ENCODE measurements around the gene MDM1. TPM values are rescaled to one million over a fixed set of nuclear protein-coding genes. Genes with fewer than 3 reads are reported as not detected.

MDM1 gene
- total RNA-seq, 2 donors from 2014 or later = 7.7 to 12.0 TPM

DNA sequence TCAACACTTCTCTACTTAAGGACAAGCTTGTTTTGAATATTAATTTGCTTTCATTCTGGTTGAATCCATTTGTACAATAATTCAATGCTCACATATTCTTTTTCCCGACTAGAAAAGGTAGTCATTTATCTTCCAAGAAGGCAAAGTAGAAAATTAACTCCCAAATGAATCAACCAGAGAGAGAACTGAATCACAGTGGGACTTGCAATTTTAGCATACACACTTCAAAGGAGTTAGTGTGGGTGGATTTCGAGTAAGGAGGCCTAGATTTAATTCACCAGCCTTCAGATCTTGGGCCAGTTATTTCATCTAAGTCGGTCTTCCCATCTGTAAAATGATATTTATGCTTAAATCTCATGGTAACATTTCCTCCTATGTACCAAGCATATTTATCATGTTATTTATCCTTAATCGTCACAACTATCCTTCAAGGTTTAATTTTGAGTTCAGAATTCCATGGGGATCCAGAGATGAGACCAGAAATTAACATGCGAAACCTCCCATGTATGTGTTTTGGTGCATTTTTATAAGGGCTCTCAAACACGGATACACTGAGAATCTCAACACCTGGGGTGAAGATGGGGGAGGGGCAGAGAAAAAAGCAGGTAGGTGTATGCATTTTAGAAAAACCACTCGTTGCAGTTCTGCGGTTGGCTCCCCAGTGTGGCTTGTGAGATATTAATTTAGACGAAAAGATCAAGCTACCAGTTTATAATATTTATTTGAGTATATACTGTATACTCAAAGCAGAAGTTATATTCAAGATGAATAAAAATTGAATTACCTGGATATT lies 39.8 kb downstream of the MDM1 start:
- Histone ChIP-seq H3K9me3 (no peaks in the 10 kb centered on the region), H3K27me3 (no peaks in the 10 kb centered on the region), H3K9ac (ENCODE audit: low read depth in 2 of 2, low read length in 2 of 2) (no peak overlapping the region), H3K4me1 (no peaks in the 10 kb centered on the region), H3K4me3 (no peak overlapping the region), H3K36me3 (no peaks in the 10 kb centered on the region), H3K27ac (no peak overlapping the region)
- no peak for DNase-seq
- intact Hi-C loops (cut with DNase I) = no loop called here
- TF ChIP-seq, protein P1, sequence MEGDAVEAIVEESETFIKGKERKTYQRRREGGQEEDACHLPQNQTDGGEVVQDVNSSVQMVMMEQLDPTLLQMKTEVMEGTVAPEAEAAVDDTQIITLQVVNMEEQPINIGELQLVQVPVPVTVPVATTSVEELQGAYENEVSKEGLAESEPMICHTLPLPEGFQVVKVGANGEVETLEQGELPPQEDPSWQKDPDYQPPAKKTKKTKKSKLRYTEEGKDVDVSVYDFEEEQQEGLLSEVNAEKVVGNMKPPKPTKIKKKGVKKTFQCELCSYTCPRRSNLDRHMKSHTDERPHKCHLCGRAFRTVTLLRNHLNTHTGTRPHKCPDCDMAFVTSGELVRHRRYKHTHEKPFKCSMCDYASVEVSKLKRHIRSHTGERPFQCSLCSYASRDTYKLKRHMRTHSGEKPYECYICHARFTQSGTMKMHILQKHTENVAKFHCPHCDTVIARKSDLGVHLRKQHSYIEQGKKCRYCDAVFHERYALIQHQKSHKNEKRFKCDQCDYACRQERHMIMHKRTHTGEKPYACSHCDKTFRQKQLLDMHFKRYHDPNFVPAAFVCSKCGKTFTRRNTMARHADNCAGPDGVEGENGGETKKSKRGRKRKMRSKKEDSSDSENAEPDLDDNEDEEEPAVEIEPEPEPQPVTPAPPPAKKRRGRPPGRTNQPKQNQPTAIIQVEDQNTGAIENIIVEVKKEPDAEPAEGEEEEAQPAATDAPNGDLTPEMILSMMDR (IDR thresholded peaks at IDR 0.05) = no peak

DNA sequence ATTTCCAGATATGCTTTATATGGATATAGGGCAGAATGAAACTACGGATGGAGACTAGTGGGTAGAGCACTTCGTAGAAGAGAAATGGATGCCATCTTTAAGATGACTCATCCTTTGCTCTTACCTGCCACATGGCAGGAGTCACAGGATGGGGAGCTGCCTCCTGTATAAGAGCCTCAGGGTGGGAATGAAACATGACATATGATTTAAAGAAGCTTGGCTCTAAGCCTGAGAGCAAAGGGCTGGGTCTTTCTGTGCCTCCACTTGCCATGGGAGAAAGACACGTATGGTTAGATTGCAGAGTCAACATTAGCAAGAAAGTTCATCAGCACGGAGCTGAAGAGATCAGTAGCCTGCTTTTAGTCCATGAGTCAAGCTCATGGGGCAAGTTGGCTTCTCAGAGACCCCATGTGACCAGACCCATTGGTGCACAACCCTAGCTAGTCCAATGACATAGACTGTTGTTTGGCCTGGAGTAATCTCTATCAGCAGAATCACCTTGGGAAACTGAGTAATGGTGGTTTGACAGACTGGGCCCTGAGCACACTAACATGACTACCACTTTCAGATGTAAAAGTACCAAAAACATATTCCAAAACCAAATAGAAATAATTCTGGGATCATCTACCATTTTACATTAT lies 40.6 kb downstream of the MDM1 start:
- H3K9me3 ChIP-seq = no peaks in the 10 kb centered on the region
- H3K27ac ChIP-seq = no peak overlapping the region
- TF ChIP-seq, protein P1 (IDR thresholded peaks at IDR 0.05) = no peak
- no peak overlapping the region for H3K9ac ChIP-seq (ENCODE audit: low read depth in 2 of 2, low read length in 2 of 2)
- DNase-seq = no peak
- H3K27me3 ChIP-seq = no peaks in the 10 kb centered on the region
- H3K36me3 ChIP-seq = no peaks in the 10 kb centered on the region
- intact Hi-C loops (cut with DNase I) = no loop called here
- no peaks in the 10 kb centered on the region for H3K4me1 ChIP-seq
- H3K4me3 ChIP-seq = no peak overlapping the region

DNA sequence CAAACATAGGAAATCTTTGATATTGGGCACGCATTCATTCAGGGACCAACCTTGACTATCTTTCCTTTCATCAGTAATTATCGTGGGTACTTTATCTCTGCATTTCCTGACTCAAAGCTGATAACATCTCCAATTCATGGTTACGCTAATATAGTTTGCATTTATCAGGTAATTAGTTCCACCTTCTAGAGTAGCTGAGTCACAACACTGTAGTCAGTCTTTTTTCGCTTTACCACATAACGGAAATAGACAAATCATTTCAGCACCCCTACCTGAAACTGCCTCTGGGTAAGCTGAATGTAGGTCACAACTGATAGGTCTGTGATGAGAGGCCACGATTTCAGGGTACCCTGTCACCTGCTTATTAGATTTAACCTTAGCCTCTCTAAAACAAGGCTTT lies 42.0 kb downstream of the MDM1 start:
- H3K4me1 ChIP-seq = no peaks in the 10 kb centered on the region
- H3K9ac ChIP-seq (ENCODE audit: low read depth in 2 of 2, low read length in 2 of 2) = no peak overlapping the region
- H3K4me3 ChIP-seq = no peak overlapping the region
- no peak overlapping the region for H3K27ac ChIP-seq
- no peaks in the 10 kb centered on the region for H3K27me3 ChIP-seq
- TF ChIP-seq, protein P1 (IDR thresholded peaks at IDR 0.05) = no peak
- no peaks in the 10 kb centered on the region for H3K9me3 ChIP-seq
- no peaks in the 10 kb centered on the region for H3K36me3 ChIP-seq
- no peak for DNase-seq
- intact Hi-C loops (cut with DNase I) = no loop called here

DNA sequence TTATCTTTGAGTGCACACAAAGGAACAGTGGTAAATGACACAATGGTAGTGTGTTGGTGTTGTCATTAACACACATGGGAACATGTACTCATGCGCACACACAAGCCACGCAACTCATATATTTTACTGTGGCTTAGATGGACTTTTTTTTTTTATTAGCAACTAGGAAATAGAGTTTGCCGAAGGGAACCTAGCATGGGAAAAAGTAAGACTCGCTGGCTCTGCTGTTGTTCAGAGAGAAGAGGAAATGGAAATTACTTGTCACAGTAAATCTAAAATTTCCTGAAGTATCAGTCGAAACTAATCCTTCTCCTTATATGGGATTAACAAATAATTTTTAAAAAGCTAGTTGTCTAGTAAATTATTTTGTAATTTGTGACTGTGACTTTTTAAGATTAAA lies 45.1 kb downstream of the MDM1 start:
- TF ChIP-seq, protein P1 (IDR thresholded peaks at IDR 0.05) = no peak
- Histone ChIP-seq H3K4me3 (no peak overlapping the region), H3K4me1 (no peaks in the 10 kb centered on the region), H3K36me3 (no peaks in the 10 kb centered on the region), H3K9me3 (no peaks in the 10 kb centered on the region), H3K27ac (no peak overlapping the region), H3K27me3 (no peaks in the 10 kb centered on the region), H3K9ac (ENCODE audit: low read depth in 2 of 2, low read length in 2 of 2) (no peak overlapping the region)
- intact Hi-C loops (cut with DNase I) = no loop called here
- DNase-seq = no peak

DNA sequence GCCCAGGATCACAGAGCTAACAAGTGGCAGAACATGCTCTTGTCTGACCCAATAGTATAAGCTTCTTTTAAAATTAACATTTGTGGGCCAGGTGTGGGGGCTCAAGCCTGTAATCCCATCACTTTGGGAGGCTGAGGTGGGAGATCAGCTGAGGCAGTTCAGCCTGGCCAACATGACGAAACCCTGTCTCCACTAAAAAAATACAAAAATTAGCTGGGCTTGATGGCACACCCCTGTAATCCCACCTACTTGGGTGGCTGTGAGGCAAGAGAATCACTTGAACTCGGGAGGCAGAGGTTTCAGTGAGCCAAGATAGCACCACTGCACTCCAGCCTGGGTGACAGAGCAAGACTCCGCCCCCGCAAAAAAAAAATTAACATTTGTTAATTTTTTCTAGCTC lies 45.8 kb downstream of the MDM1 start:
- Histone ChIP-seq H3K9ac (ENCODE audit: low read depth in 2 of 2, low read length in 2 of 2) (no peak overlapping the region), H3K36me3 (no peaks in the 10 kb centered on the region), H3K4me1 (no peaks in the 10 kb centered on the region), H3K4me3 (no peak overlapping the region), H3K9me3 (no peaks in the 10 kb centered on the region), H3K27me3 (no peaks in the 10 kb centered on the region), H3K27ac (no peak overlapping the region)
- no peak for DNase-seq
- TF ChIP-seq, protein P1 (IDR thresholded peaks at IDR 0.05) = no peak
- intact Hi-C loops (cut with DNase I) = no loop called here
